NB4 (cell line): ENCODE results near the gene RSRC1.

Experiments used
- CTCF ChIP-seq: IDR thresholded peaks from one replicate; pipeline ENCODE4 v1.5.1; 2012; ENCODE audit warnings: low read depth, low read length
- POLR2A ChIP-seq: IDR thresholded peaks from 2 replicates; pipeline ENCODE4 v1.6.1; 2011; ENCODE audit warnings: mild to moderate bottlenecking; ENCODE audit not compliant: insufficient read length; ENCODE audit errors: extremely low read depth

DNA sequence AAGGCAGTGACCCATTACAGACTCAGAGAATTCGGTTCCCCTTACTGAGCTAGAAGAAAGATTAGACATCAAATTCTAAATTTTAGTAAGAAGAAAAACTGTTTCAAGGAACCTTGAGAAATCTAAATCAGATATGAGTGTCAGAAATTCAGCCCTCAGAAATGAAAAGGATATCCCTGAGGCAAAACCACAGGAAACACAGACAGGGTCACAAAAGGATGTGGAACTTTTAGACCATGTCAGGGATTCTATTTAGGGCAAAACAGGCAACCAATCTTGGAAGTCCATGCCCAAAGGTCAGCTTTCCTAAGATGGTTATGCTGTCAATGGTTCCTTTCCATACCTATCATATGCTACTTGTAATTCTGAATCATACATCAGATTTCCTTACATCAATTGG, 35.3 kb upstream of the RSRC1 start:
- TF ChIP-seq POLR2A: no peak
- TF ChIP-seq CTCF: no peak
